Smooth muscle cell (in vitro differentiated cells): ENCODE results near the gene NPM1. TPM values are rescaled to one million over a fixed set of nuclear protein-coding genes. Genes with fewer than 3 reads are reported as not detected.

ENCODE experiments used
- DNase-seq: peaks from one replicate; lab custom pipeline; 2025; ENCODE audit not compliant: unreplicated experiment; lab: John Stamatoyannopoulos, UW
- H2AFZ ChIP-seq: fragments of 200-600 bp; sonication (generic); 2 replicates; pipeline ENCODE4 v1.6.0; 2016; ENCODE audit warnings: antibody characterized with exemption, low read depth, mild to moderate bottlenecking
- H3F3A ChIP-seq: fragments of 200-600 bp; sonication (generic); 2 replicates; pipeline ENCODE4 v1.6.0; 2017; ENCODE audit warnings: antibody characterized with exemption, low read depth
- H3K27ac ChIP-seq: fragments of 200-600 bp; sonication (generic); 2 replicates; pipeline ENCODE4 v1.5.1; 2016; ENCODE audit warnings: low read depth, mild to moderate bottlenecking
- H3K27me3 ChIP-seq: fragments of 200-600 bp; sonication (generic); 2 replicates; pipeline ENCODE4 v1.6.1; 2016; ENCODE audit warnings: low read depth, mild to moderate bottlenecking
- H3K36me3 ChIP-seq: fragments of 200-600 bp; sonication (generic); 2 replicates; pipeline ENCODE4 v1.5.1; 2016; ENCODE audit warnings: low read depth
- H3K4me1 ChIP-seq: fragments of 200-600 bp; sonication (generic); 2 replicates; pipeline ENCODE4 v1.5.1; 2016; ENCODE audit warnings: low read depth
- H3K4me2 ChIP-seq: fragments of 200-600 bp; sonication (generic); 2 replicates; pipeline ENCODE4 v1.6.0; 2016; ENCODE audit warnings: mild to moderate bottlenecking
- H3K4me3 ChIP-seq: fragments of 200-600 bp; sonication (generic); 2 replicates; pipeline ENCODE4 v1.5.1; 2016; ENCODE audit warnings: mild to moderate bottlenecking
- H3K79me2 ChIP-seq: fragments of 200-600 bp; sonication (generic); 2 replicates; pipeline ENCODE4 v1.6.0; 2016; ENCODE audit warnings: low read depth, mild to moderate bottlenecking
- H3K9ac ChIP-seq: fragments of 200-600 bp; sonication (generic); 2 replicates; pipeline ENCODE4 v1.6.0; 2016; ENCODE audit warnings: low read depth
- H3K9me3 ChIP-seq: fragments of 200-600 bp; sonication (generic); replicated peaks from 2 replicates; pipeline ENCODE4 v1.5.1; 2016; ENCODE audit warnings: low read depth
- H4K20me1 ChIP-seq: fragments of 200-600 bp; sonication (generic); 2 replicates; pipeline ENCODE4 v1.6.0; 2016; ENCODE audit warnings: low read depth
- CTCF ChIP-seq: fragments of 200-600 bp; sonication (generic); IDR thresholded peaks from 2 replicates; pipeline ENCODE4 v1.5.1; 2017; ENCODE audit warnings: borderline replicate concordance, mild to moderate bottlenecking, antibody characterized with exemption; ENCODE audit not compliant: insufficient read depth, poor library complexity, severe bottlenecking
- WGBS: methylation state at CpG from one replicate; pipeline ENCODE4 v1.1.7; 2016; ENCODE audit warnings: low lambda C conversion rate; 5-methylcytosine and 5-hydroxymethylcytosine counted together
- polyA plus RNA-seq: library from polyadenylated mRNA; unstranded; fragments of >200 nt; fragmentation: Nextera tagmentation; extraction: Ambion mirVana; gene quantifications from 2 replicates; pipeline ENCODE4 v1.2.1, GENCODE V29; 2016
- total RNA-seq: library from RNA; depleted of rRNA; stranded (reverse); fragments of >200 nt; gene quantifications from 2 replicates; pipeline ENCODE4 v1.2.3, GENCODE V29; 2014

The NPM1 gene
- total and polyA plus RNA-seq, 2 experiments from 2014 or later, result 330 to 2,459 TPM

DNA sequence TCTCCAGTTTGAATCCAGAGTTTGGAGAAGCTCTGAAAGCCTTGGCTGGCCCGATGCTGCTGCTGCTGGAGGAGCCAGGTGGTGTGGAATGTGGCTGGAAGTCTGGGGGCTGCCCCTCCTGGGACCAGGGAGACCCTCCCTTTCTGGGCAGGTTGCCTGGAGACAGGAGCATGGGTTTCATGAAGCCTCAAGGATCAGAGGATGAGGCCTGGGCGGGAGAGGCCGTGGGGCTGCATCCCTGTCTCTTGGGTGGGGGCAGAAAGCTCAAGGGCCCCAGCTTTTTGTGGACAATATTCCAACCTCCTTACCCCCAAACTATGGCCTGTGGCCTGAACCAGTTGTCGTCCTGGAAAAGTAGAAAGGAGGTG is 41.9 kb downstream of the NPM1 start:
- 94% methylated on average over 4 of the region's 4 CpGs for WGBS
- Histone ChIP-seq H4K20me1 (no peaks in the 10 kb centered on the region), H3K4me1 (no peaks in the 10 kb centered on the region), H3F3A (no peaks in the 10 kb centered on the region), H3K9me3 (no peaks in the 10 kb centered on the region), H3K27ac (no peak overlapping the region), H3K36me3 (no peaks in the 10 kb centered on the region), H2AFZ (no peak overlapping the region), H3K4me3 (no peak overlapping the region), H3K9ac (no peak overlapping the region), H3K79me2 (no peaks in the 10 kb centered on the region), H3K27me3 (no peaks in the 10 kb centered on the region), H3K4me2 (no peak overlapping the region)
- DNase-seq, result no peak
- no peak for TF ChIP-seq CTCF

DNA sequence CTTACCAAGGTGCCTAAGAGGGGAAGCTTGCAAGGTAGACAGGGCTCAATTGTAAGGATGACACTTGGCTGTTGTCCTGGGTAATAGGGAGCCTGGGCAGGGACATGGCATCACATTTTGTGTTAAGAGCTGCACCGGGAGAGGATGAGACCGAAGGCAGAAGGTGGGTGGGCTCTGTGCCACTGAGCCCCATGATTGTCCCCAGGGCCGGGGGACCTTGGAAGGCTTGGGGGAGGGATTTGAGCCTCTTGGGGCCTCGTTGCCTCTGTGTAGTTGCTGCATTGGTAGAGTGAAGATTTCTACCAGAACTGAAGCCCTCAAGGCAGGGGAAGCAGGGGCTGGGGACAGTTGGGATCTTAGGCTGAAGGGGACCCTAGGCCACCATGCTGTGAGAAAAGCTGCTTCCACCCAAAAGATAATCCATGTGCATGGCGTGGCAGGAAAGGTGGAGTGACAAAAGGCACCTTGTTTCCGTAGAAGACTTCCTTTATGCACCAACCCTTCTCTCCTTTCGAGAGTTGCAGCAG is 43.7 kb downstream of the NPM1 start:
- no peak for DNase-seq
- Histone ChIP-seq H3K27me3 (no peaks in the 10 kb centered on the region), H3K4me3 (no peak overlapping the region), H3K36me3 (no peaks in the 10 kb centered on the region), H3K9ac (no peak overlapping the region), H2AFZ (no peak overlapping the region), H3K79me2 (no peaks in the 10 kb centered on the region), H3K9me3 (no peaks in the 10 kb centered on the region), H4K20me1 (no peaks in the 10 kb centered on the region), H3K4me1 (no peaks in the 10 kb centered on the region), H3F3A (no peaks in the 10 kb centered on the region), H3K4me2 (no peak overlapping the region), H3K27ac (no peak overlapping the region)
- WGBS, result 90% methylated on average over 7 of the region's 7 CpGs
- no peak for TF ChIP-seq CTCF

GRCh38 chr5:171432076-171432475 is 44.4 kb downstream of the NPM1 start:
- no peak for TF ChIP-seq CTCF
- H3K4me1 ChIP-seq, result no peaks in the 10 kb centered on the region

GRCh38 chr5:171432583-171433351 is 45.1 kb downstream of the NPM1 start:
- no peaks in the 10 kb centered on the region for H3F3A ChIP-seq
- no peaks in the 10 kb centered on the region for H3K4me1 ChIP-seq
- no peak overlapping the region for H3K4me2 ChIP-seq
- H4K20me1 ChIP-seq, result no peaks in the 10 kb centered on the region
- H3K9ac ChIP-seq, result no peak overlapping the region
- no peak overlapping the region for H3K4me3 ChIP-seq
- no peak for TF ChIP-seq CTCF
- no peak for DNase-seq
- no peaks in the 10 kb centered on the region for H3K36me3 ChIP-seq
- no peaks in the 10 kb centered on the region for H3K79me2 ChIP-seq
- WGBS, result 94% methylated on average over 16 of the region's 16 CpGs
- H3K27me3 ChIP-seq, result no peaks in the 10 kb centered on the region
- H3K9me3 ChIP-seq, result no peaks in the 10 kb centered on the region
- H2AFZ ChIP-seq, result no peak overlapping the region
- no peak overlapping the region for H3K27ac ChIP-seq

More at GRCh38 chr5:171432076-171432475, 44.4 kb downstream of the NPM1 start:
- H4K20me1 ChIP-seq, result no peaks in the 10 kb centered on the region
- 86% methylated on average over 8 of the region's 8 CpGs for WGBS
- no peak for DNase-seq
- no peaks in the 10 kb centered on the region for H3F3A ChIP-seq
- no peaks in the 10 kb centered on the region for H3K9me3 ChIP-seq
- no peak overlapping the region for H3K9ac ChIP-seq
- H3K27ac ChIP-seq, result no peak overlapping the region
- H2AFZ ChIP-seq, result no peak overlapping the region
- no peaks in the 10 kb centered on the region for H3K36me3 ChIP-seq
- no peak overlapping the region for H3K4me2 ChIP-seq
- no peaks in the 10 kb centered on the region for H3K79me2 ChIP-seq
- H3K4me3 ChIP-seq, result no peak overlapping the region
- no peaks in the 10 kb centered on the region for H3K27me3 ChIP-seq
